ENCODE data around the gene CR1L. TPM values are rescaled to one million over a fixed set of nuclear protein-coding genes. Genes with fewer than 3 reads are reported as not detected.
"Not testable (repeated sequence)": the region's sequence is repeated elsewhere in the genome, so short reads cannot be mapped to it uniquely, and the experiment has no call there.

CR1L gene
- total RNA-seq, 6 experiments from 2014 or later, result not detected

DNA sequence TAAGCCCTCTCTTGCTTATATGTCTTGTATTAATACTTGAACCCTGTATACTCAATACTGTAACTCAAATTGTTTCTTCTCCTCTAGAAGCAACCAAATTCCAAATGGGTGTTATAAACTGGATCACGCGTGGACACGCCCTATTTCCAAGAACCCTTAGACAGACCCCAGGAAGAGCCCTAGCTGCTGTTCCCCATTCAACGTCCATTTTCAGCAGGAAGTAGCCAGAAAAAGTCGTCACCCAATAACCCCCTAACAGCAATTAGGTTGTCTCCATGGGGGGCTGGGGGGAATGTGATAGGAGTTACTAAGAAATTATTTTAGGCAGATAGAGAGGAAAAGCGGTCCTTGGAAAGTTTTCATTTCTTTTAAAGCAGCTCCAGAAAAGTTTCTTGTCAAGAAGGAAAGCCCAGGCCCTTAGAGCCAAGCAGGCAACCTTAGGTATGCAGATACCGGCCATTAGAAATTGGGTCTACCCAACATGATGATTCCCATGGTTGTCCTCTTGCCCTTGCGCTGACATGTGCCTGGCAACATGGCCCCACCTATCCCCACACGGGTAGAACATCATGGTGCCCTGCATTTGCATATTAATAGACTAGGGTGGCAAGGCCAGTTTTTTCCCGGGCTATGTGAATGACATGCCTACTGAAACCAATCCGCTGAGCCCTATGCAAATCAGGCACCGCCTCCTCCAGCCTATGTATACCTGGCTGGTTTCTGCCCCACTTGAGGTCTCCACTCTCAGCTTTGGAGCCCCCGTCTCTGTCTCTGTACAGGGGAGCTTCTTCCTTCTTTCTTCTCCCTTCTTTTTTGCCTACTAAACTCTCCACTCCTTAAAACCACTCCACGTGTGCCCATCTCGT lies 102.9 kb downstream of the CR1L start:
- H3K27ac Mint-ChIP-seq, result no peak overlapping the region
- H3K4me3 Mint-ChIP-seq, result no peak overlapping the region
- no peaks in the 10 kb centered on the region for H3K36me3 Mint-ChIP-seq (ENCODE audit: low read depth)
- no peak for DNase-seq
- TF ChIP-seq CTCF (IDR thresholded peaks at IDR 0.05), result no peak
- H3K9me3 Mint-ChIP-seq, result no peaks in the 10 kb centered on the region
- peaks cover 41% of the 10 kb centered on the region for H3K4me1 Mint-ChIP-seq (ENCODE audit: low read depth)
- H3K27me3 Mint-ChIP-seq (ENCODE audit: insufficient read depth), result no peaks in the 10 kb centered on the region; the same call in 1 of the 2 replicates

DNA sequence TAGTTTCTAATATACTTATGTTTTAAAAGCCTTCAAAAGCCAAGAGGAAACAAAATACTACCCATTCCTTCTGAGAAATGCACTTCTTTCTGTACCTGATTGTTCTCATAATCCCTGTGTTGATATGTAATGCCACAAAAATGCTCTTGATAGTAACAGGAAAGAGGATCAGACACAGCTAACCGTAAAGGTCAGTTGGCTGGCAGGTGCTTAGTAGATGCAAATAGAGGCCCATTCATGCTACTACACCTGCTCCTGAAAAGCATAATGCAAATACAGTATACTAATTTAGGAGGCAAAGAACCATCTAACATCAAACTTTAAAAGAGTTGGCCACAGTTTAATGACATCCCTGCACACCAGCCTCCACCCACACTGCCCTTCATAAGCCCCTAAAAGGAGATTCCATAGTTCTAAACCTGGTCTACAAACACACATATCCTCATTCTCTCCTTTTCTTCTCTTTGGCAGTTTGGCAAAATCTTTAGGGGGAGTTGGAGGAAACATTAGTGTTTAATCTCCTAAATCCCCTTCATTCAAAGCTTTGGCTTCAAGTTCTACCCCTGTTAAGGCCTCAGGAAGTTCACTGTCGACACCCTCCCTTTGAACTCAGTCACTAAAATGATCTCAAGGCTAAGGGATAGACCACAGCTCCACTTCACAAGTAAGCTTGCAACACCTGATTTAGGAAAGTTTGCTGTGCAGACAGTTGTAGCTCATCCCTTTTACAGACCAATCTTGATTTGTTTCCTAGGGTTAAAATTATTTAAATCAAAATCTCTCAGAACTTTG lies 104.0 kb downstream of the CR1L start:
- peaks cover 52% of the 10 kb centered on the region for H3K4me1 Mint-ChIP-seq (ENCODE audit: low read depth)
- no peak overlapping the region for H3K4me3 Mint-ChIP-seq
- DNase-seq, result no peak
- H3K27me3 Mint-ChIP-seq (ENCODE audit: insufficient read depth), result no peaks in the 10 kb centered on the region; the same call in 1 of the 2 replicates
- no peaks in the 10 kb centered on the region for H3K36me3 Mint-ChIP-seq (ENCODE audit: low read depth)
- TF ChIP-seq CTCF (IDR thresholded peaks at IDR 0.05), result no peak
- no peak overlapping the region for H3K27ac Mint-ChIP-seq
- no peaks in the 10 kb centered on the region for H3K9me3 Mint-ChIP-seq

DNA sequence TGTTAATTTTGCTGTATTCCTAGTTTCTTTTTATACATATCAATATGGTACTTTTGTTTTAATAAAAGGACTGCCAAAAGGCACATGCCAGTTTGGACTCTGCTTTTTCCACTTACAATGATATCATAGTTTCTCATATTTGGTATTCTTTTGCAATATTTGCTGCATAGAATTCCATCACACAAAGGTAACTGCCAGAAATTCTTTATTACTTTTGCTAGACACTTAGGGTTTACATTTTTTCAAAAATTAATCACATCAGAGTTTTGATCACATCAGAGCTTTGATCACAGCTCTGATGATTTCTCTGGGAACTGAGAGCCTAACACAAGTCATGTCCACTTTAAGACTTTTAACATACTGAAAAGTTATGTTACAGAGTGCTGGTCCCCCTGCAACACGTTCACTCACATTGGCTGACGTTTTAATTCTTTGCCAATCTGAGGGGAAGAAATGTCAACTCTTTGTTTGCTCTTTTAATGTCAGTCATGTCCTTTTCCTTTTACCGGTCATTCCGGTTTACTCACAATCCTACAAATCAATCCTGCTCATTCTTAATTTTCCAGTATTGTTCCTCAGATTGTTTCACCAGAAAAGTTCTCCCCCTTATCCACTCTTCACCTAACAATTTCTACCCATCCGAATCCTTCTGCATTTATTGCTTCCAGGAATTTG lies 105.8 kb downstream of the CR1L start:
- Mint-ChIP-seq H3K27ac (peak overlapping the region; percentile 94), H3K4me1 (ENCODE audit: low read depth) (peaks cover 57% of the 10 kb centered on the region)
- DNase-seq, result no peak

GRCh38 chr1:207751463-207751789 lies 106.5 kb downstream of the CR1L start:
- not testable (repeated sequence) for H3K36me3 Mint-ChIP-seq (ENCODE audit: low read depth); H3K9me3 Mint-ChIP-seq; H3K27me3 Mint-ChIP-seq (ENCODE audit: insufficient read depth); DNase-seq
- Mint-ChIP-seq H3K4me3 (peak overlapping the region; percentile 99), H3K27ac (peak overlapping the region; percentile 94), H3K4me1 (ENCODE audit: low read depth) (peaks cover 57% of the 10 kb centered on the region)

More for the DNA sequence above, 105.8 kb downstream of the CR1L start:
- no peak for TF ChIP-seq CTCF (IDR thresholded peaks at IDR 0.05)
- H3K36me3 Mint-ChIP-seq (ENCODE audit: low read depth), result no peaks in the 10 kb centered on the region
- peak overlapping the region; percentile 99 for H3K4me3 Mint-ChIP-seq
- H3K9me3 Mint-ChIP-seq, result no peaks in the 10 kb centered on the region
- H3K27me3 Mint-ChIP-seq (ENCODE audit: insufficient read depth), result no peaks in the 10 kb centered on the region; the same call in 1 of the 2 replicates

- peak within 1 kb of the TSS; percentile 94 for H3K27ac Mint-ChIP-seq
- DNase-seq, result peak; percentile 88
- peaks cover 61% of the 10 kb centered on the region for H3K4me1 Mint-ChIP-seq (ENCODE audit: low read depth)
- peaks cover 3% of the 10 kb centered on the region; the same call in 1 of the 2 replicates for H3K36me3 Mint-ChIP-seq (ENCODE audit: low read depth)
- peak within 1 kb of the TSS; percentile 99 for H3K4me3 Mint-ChIP-seq
- no peaks in the 10 kb centered on the region; the same call in 1 of the 2 replicates for H3K27me3 Mint-ChIP-seq (ENCODE audit: insufficient read depth)
- H3K9me3 Mint-ChIP-seq, result no peaks in the 10 kb centered on the region
- TF ChIP-seq CTCF (IDR thresholded peaks at IDR 0.05), result no peak
Observed at GRCh38 chr1:207751790-207752455, 107.0 kb downstream of the CR1L start, which contains the start of gene CD46. TSS of gene CD46 (plus strand) at chr1:207752054. CDS start at chr1:207752213, 159 bp downstream.
